Measurements from ENCODE around the gene CSNK1E.
A peak's percentile ranks its signal among the peaks of the same experiment; 100 is the strongest.
"Not testable (repeated sequence)": the region's sequence is repeated elsewhere in the genome, so short reads cannot be mapped to it uniquely, and the experiment has no call there.

The CSNK1E gene

GRCh38 chr22:38317122-38317994, at the start of gene CSNK1E:
Gene CSNK1E (minus strand): TSS chr22:38317433. CDS start chr22:38314157, 3,276 bp downstream.
- peak within 1 kb of the TSS; percentile 71 for H3K4me3 ChIP-seq (ENCODE audit: low read depth, low read length)
- DNase-seq (ENCODE audit: low read depth) = peak; percentile 70
- TF ChIP-seq CTCF (IDR thresholded peaks at IDR 0.05; ENCODE audit: low read depth, low read length) (no peak), POLR2A (IDR thresholded peaks at IDR 0.05; ENCODE audit: extremely low read depth, insufficient read length) (peak; percentile 21), MYC (IDR thresholded peaks at IDR 0.05; ENCODE audit: low read depth, low read length) (0 out of 2 replicates have a peak, but pooled peaks have one; percentile 8), MAX (IDR thresholded peaks at IDR 0.05; ENCODE audit: low read depth, low read length) (no peak)

GRCh38 chr22:38365829-38366228, 48.6 kb upstream of the CSNK1E start:
- H3K4me3 ChIP-seq (ENCODE audit: low read depth, low read length); DNase-seq (ENCODE audit: low read depth): not testable (repeated sequence)

- H3K4me3 ChIP-seq (ENCODE audit: low read depth, low read length); DNase-seq (ENCODE audit: low read depth): not testable (repeated sequence)
These were observed 47.9 kb upstream of the CSNK1E start for GRCh38 chr22:38365174-38365573.

DNA sequence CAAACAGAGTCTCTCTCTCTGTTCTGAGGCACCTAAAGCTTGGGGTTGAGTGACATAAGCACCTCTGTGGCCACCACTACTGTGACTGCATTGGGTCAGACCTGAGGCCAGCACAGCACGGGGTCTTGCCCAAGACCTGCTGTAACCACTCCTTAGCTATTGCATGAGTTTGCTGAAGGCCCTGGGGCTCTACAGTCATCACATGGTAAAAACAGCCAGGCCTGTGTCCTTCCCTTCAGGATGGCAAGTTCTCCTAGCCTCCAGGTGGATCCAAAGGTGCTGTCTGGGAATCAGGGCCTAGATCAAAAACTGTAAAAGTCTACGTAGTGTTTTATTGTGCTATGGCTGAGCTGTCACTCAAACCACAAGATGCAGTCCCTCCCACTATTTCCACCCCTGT, 43.3 kb upstream of the CSNK1E start:
- H3K4me3 ChIP-seq (ENCODE audit: low read depth, low read length) = not testable (repeated sequence)

GRCh38 chr22:38359817-38360216, 42.6 kb upstream of the CSNK1E start:
- H3K4me3 ChIP-seq (ENCODE audit: low read depth, low read length); DNase-seq (ENCODE audit: low read depth): not testable (repeated sequence)

More for the DNA sequence above, 43.3 kb upstream of the CSNK1E start:
- DNase-seq (ENCODE audit: low read depth) = not testable (repeated sequence)

DNA sequence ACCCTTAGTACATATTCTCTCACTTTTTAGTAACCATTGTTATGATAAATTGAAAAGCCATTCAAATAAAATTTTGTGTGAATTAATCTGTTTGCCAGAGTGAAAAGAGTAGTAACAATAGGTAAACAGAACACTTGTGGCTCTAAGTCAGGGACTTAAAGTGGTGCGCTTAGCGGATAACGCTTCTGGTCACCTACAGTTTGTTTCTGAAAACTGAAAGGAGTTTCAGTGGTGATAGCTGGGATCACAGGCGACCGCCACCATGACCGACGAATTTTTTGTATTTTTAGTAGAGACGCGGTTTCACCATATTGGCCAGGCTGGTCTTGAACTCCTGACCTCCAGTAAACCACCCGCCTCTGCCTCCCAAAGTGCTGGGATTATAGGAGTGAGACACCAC, 40.7 kb upstream of the CSNK1E start:
- DNase-seq (ENCODE audit: low read depth); H3K4me3 ChIP-seq (ENCODE audit: low read depth, low read length): not testable (repeated sequence)

- TF ChIP-seq POLR2A (IDR thresholded peaks at IDR 0.05; ENCODE audit: extremely low read depth, insufficient read length) (no peak), MYC (IDR thresholded peaks at IDR 0.05; ENCODE audit: low read depth, low read length) (no peak), MAX (IDR thresholded peaks at IDR 0.05; ENCODE audit: low read depth, low read length) (no peak), CTCF (IDR thresholded peaks at IDR 0.05; ENCODE audit: low read depth, low read length) (no peak)
- H3K4me3 ChIP-seq (ENCODE audit: low read depth, low read length) = no peak overlapping the region
- DNase-seq (ENCODE audit: low read depth) = no peak
These were observed 38.0 kb upstream of the CSNK1E start for GRCh38 chr22:38355275-38355674.

DNA sequence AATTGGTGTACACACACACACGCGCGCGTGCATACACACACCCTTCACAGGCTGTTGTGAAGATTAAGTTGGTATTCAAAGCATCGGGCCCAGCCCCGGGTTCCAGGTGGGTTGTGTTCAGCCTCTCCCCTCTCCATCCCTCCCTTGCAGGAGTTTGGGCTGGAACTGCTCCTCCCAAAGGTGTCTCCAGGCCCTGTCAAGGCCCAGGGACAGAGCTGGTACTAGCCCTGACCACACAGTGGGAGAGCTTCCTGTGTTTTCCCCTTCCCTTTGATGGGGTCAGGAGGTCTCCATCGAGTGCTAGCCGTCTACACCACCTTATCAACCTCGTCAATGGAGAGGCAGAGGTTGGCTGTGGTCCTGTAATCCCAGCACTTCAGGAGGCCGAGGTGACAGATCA, 36.5 kb upstream of the CSNK1E start:
- TF ChIP-seq CTCF (IDR thresholded peaks at IDR 0.05; ENCODE audit: low read depth, low read length) (no peak), POLR2A (IDR thresholded peaks at IDR 0.05; ENCODE audit: extremely low read depth, insufficient read length) (no peak), MYC (IDR thresholded peaks at IDR 0.05; ENCODE audit: low read depth, low read length) (no peak)
- no peak overlapping the region for H3K4me3 ChIP-seq (ENCODE audit: low read depth, low read length)
- no peak for DNase-seq (ENCODE audit: low read depth)

DNA sequence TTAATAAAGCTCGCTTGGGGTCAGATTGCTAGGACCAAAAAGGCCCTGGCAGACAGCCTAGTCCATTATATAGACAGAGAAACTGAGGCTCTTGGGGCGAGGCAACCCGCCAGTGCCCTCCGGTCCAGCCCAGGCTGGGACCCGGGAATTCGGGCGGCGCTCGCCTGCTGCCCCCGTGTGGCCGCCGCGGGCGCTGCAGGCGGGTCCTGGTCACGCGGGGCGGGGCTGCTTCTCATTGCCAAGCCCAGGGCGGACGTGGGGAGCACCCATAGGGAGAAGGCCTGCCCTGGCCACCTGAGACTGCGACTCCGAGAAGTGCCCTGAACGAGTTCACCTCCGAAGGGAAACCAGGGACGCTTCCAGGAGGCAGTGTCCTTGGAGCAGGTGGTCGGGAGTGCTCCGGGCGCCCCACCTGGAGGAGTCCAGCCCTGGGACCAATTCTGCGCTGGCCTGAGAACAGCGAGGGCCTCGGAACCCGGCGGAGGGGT, 36.0 kb upstream of the CSNK1E start:
- no peak overlapping the region for H3K4me3 ChIP-seq (ENCODE audit: low read depth, low read length)
- no peak for TF ChIP-seq POLR2A (IDR thresholded peaks at IDR 0.05; ENCODE audit: extremely low read depth, insufficient read length)
- no peak for TF ChIP-seq MYC (IDR thresholded peaks at IDR 0.05; ENCODE audit: low read depth, low read length)
- peak; percentile 82 for TF ChIP-seq CTCF (IDR thresholded peaks at IDR 0.05; ENCODE audit: low read depth, low read length)
- DNase-seq (ENCODE audit: low read depth) = peak; percentile 54
